ENCODE results near the gene OR1J4.

DNA sequence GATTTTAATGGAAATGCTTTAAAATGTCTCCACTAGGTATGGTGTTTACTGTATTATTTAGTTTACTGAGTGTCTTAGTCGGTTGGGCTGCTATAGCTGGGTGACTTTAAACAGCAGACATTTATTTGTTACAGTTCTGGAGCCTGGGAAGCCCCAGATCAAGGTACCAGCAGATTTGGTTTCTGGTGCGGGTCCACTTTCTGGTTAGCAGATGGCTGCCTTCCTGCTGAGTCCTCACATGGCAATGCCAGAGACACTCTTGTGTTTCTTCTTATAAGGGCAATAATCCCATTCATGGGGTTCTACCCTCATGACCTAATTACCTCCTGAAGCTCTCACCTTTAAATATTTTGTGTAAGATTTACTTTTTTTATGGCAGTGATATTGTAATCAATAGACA is 715 bp upstream of the OR1J4 start:
- no peak for TF ChIP-seq EZH2phosphoT487 (IDR thresholded peaks at IDR 0.05; ENCODE audit: insufficient read depth, low read depth)
- TF ChIP-seq EZH2 (IDR thresholded peaks at IDR 0.05; ENCODE audit: insufficient read depth, poor library complexity, severe bottlenecking): no peak
